OCI-LY7 (cell line): ENCODE results near the gene RALGAPA2. TPM values are rescaled to one million over a fixed set of nuclear protein-coding genes. Genes with fewer than 3 reads are reported as not detected.

Source experiments
- BruUV-seq: library from RNA; stranded (reverse); fragments of 400-500 nt; replicated peaks from 2 replicates; lab custom pipeline; 2021; lab: Mats Ljungman, UMichigan
- CTCF ChIA-PET: fragments of 300-600 bp; sonication (Branson Sonifier 250); formaldehyde crosslinking; loops from one replicate; lab custom pipeline; 2022; ENCODE audit warnings: antibody characterized with exemption; ENCODE audit not compliant: unreplicated experiment; lab: Charles Lee
- POLR2A ChIA-PET: fragments of 300-600 bp; sonication (Branson Sonifier 250); formaldehyde crosslinking; loops from one replicate; lab custom pipeline; 2022; ENCODE audit warnings: antibody characterized with exemption; lab: Charles Lee
- DNase-seq: peaks from one replicate; pipeline ENCODE4 v3.0.0-alpha.2; 2015; ENCODE audit warnings: low spot score
- H2AFZ ChIP-seq: fragments of 200-600 bp; sonication (generic), shearing (Covaris generic); 2 replicates; pipeline ENCODE4 v1.6.1; 2014; ENCODE audit warnings: mild to moderate bottlenecking, antibody characterized with exemption, low read length, moderate library complexity
- H3K27ac ChIP-seq: fragments of 200-600 bp; sonication (generic); 2 replicates; pipeline ENCODE4 v1.5.1; 2014; ENCODE audit warnings: mixed run types, low read depth, mild to moderate bottlenecking, moderate library complexity, low read length, inconsistent platforms; ENCODE audit not compliant: poor library complexity, severe bottlenecking
- H3K36me3 ChIP-seq: fragments of 200-600 bp; sonication (generic); 2 replicates; pipeline ENCODE4 v1.6.1; 2014; ENCODE audit warnings: mild to moderate bottlenecking, antibody characterized with exemption, low read length, moderate library complexity, mixed read lengths; ENCODE audit not compliant: insufficient read depth
- H3K4me1 ChIP-seq: fragments of 200-600 bp; sonication (generic); 2 replicates; pipeline ENCODE4 v1.5.1; 2014; ENCODE audit warnings: mild to moderate bottlenecking, low read length; ENCODE audit not compliant: insufficient read depth, poor library complexity, severe bottlenecking
- H3K4me2 ChIP-seq: fragments of 200-600 bp; sonication (generic); 2 replicates; pipeline ENCODE4 v1.6.1; 2014; ENCODE audit warnings: mild to moderate bottlenecking, low read length
- H3K4me3 ChIP-seq: fragments of 200-600 bp; sonication (generic); 2 replicates; pipeline ENCODE4 v1.5.1; 2014; ENCODE audit warnings: mild to moderate bottlenecking, low read depth, low read length; ENCODE audit not compliant: poor library complexity, severe bottlenecking
- H3K79me2 ChIP-seq: fragments of 200-600 bp; sonication (generic); 2 replicates; pipeline ENCODE4 v1.6.1; 2016; ENCODE audit warnings: low read depth, mild to moderate bottlenecking, low read length, moderate library complexity, mixed read lengths; ENCODE audit not compliant: insufficient read depth
- H3K9me2 ChIP-seq: fragments of 200-600 bp; sonication (generic); 2 replicates; pipeline ENCODE4 v1.6.1; 2016; ENCODE audit warnings: mild to moderate bottlenecking, low read length, mixed read lengths; ENCODE audit not compliant: insufficient read depth
- H3K9me3 ChIP-seq: fragments of 200-600 bp; sonication (generic); 2 replicates; pipeline ENCODE4 v1.6.1; 2014; ENCODE audit warnings: mild to moderate bottlenecking, mixed run types, low read length, mixed read lengths
- H4K20me1 ChIP-seq: fragments of 200-600 bp; sonication (generic); 2 replicates; pipeline ENCODE4 v1.6.1; 2014; ENCODE audit warnings: mild to moderate bottlenecking, antibody characterized with exemption, low read length, moderate library complexity, mixed read lengths; ENCODE audit not compliant: insufficient read depth
- CTCF ChIP-seq: fragments of 200-600 bp; sonication (generic); conservative IDR thresholded peaks from 2 replicates; pipeline ENCODE4 v1.5.1; 2014; ENCODE audit warnings: mild to moderate bottlenecking, antibody characterized with exemption, low read length, moderate library complexity, mixed read lengths
- EZH2phosphoT487 ChIP-seq: fragments of 200-600 bp; sonication (generic); IDR thresholded peaks from 2 replicates; pipeline ENCODE4 v1.6.1; 2018; ENCODE audit warnings: low read depth, borderline replicate concordance, mild to moderate bottlenecking, mixed run types, antibody characterized with exemption, low read length, moderate library complexity, mixed read lengths
- intact Hi-C: fragments of 100-400 bp; cut with micrococcal nuclease; formaldehyde crosslinking; loops from one replicate; pipeline ENCODE4 v1.10.0; 2022; ENCODE audit not compliant: unreplicated experiment
- total RNA-seq, 2 experiments: library from RNA; depleted of rRNA in 1 of 2; stranded (reverse); fragments of >200 nt in 1 of 2; shearing (Covaris generic) in 1 of 2; gene quantifications; 2 replicates each; pipeline ENCODE4 v1.2.3, GENCODE V29; 2014 to 2022

Gene RALGAPA2
- total RNA-seq, 2 experiments from 2014 or later, result 9.1 to 17.8 TPM

- H2AFZ ChIP-seq, result no peak overlapping the region
- no peaks in the 10 kb centered on the region for H4K20me1 ChIP-seq
- intact Hi-C loops, result no loop called here
- no peaks in the 10 kb centered on the region for H3K79me2 ChIP-seq
- H3K27ac ChIP-seq, result no peak overlapping the region
- H3K4me2 ChIP-seq, result no peak overlapping the region
- 0 out of 2 replicates have a peak, but pooled peaks cover 3% of the 10 kb centered on the region for H3K36me3 ChIP-seq
- TF ChIP-seq EZH2phosphoT487 (no peak), CTCF (no peak)
- H3K4me3 ChIP-seq, result no peak overlapping the region
- ChIA-PET CTCF (no interaction called here), POLR2A (no interaction called here)
- BruUV-seq, result no TSS peak
- no peak for DNase-seq
- H3K9me3 ChIP-seq, result no peaks in the 10 kb centered on the region
- H3K4me1 ChIP-seq, result no peaks in the 10 kb centered on the region
- H3K9me2 ChIP-seq, result no peaks in the 10 kb centered on the region
These were observed 81.9 kb downstream of the RALGAPA2 start for GRCh38 chr20:20630551-20630950.

- H4K20me1 ChIP-seq, result no peaks in the 10 kb centered on the region
- H3K79me2 ChIP-seq, result no peaks in the 10 kb centered on the region
- intact Hi-C loops, result no loop called here
- H3K36me3 ChIP-seq, result no peaks in the 10 kb centered on the region
- H3K4me1 ChIP-seq, result no peaks in the 10 kb centered on the region
- H3K9me2 ChIP-seq, result no peaks in the 10 kb centered on the region
- POLR2A ChIA-PET, result interaction anchor here (0.8 to 1.0 kb wide), 2 partner anchors 10 to 197 kb away, joined by 3 read pairs; no protein-coding TSS in a partner anchor
- no TSS peak for BruUV-seq
- no peak overlapping the region for H2AFZ ChIP-seq
- no peak for DNase-seq
- H3K4me2 ChIP-seq, result no peak overlapping the region
- no peak for TF ChIP-seq CTCF
- no peak for TF ChIP-seq EZH2phosphoT487
- no peaks in the 10 kb centered on the region for H3K9me3 ChIP-seq
- H3K4me3 ChIP-seq, result no peak overlapping the region
- no peak overlapping the region for H3K27ac ChIP-seq
- CTCF ChIA-PET, result no interaction called here
These were observed 82.8 kb downstream of the RALGAPA2 start for GRCh38 chr20:20629556-20630188.

- CTCF ChIA-PET, result no interaction called here
- Histone ChIP-seq H4K20me1 (no peaks in the 10 kb centered on the region), H3K4me2 (no peak overlapping the region), H3K9me2 (no peaks in the 10 kb centered on the region), H3K9me3 (no peaks in the 10 kb centered on the region), H2AFZ (no peak overlapping the region), H3K36me3 (no peaks in the 10 kb centered on the region), H3K27ac (no peak overlapping the region), H3K4me3 (no peak overlapping the region), H3K79me2 (no peaks in the 10 kb centered on the region), H3K4me1 (no peaks in the 10 kb centered on the region)
- TF ChIP-seq EZH2phosphoT487 (no peak), CTCF (no peak)
- no TSS peak for BruUV-seq
- POLR2A ChIA-PET, result no interaction called here
- no peak for DNase-seq
- intact Hi-C loops, result no loop called here
These were observed 84.1 kb downstream of the RALGAPA2 start for GRCh38 chr20:20628314-20628713.
